WTC11 (cell line): ENCODE measurements around the gene FAM13C. TPM values are rescaled to one million over a fixed set of nuclear protein-coding genes. Genes with fewer than 3 reads are reported as not detected.

Experiments used
- ATAC-seq: fragments of 200-7000 bp; cut with Tn5 transposase; 2 replicates; pipeline ENCODE4 v1.10.0; 2021; ENCODE audit warnings: mild to moderate bottlenecking, moderate library complexity
- CTCF ChIA-PET: fragments of 300-600 bp; sonication (Branson Sonifier 250); formaldehyde crosslinking; loops from one replicate; lab custom pipeline; 2021; ENCODE audit warnings: antibody characterized with exemption; lab: Charles Lee
- POLR2A ChIA-PET: fragments of 350-600 bp; sonication (Branson Sonifier 250); formaldehyde crosslinking; loops from one replicate; lab custom pipeline; 2021; ENCODE audit warnings: antibody characterized with exemption; lab: Charles Lee
- DNase-seq: peaks from one replicate; pipeline ENCODE4 v3.0.0; 2021; ENCODE audit warnings: low spot score
- H3K27ac Mint-ChIP-seq: 2 replicates; pipeline ENCODE4 v1.8.0; 2021; ENCODE audit warnings: mixed read lengths
- H3K27me3 Mint-ChIP-seq: 2 replicates; pipeline ENCODE4 v1.8.0; 2021; ENCODE audit warnings: low read depth, mild to moderate bottlenecking, moderate library complexity, mixed read lengths
- H3K36me3 Mint-ChIP-seq: 2 replicates; pipeline ENCODE4 v1.8.0; 2021; ENCODE audit warnings: mixed read lengths
- H3K4me1 Mint-ChIP-seq: 2 replicates; pipeline ENCODE4 v1.8.0; 2022; ENCODE audit warnings: mixed read lengths
- H3K4me3 Mint-ChIP-seq: 2 replicates; pipeline ENCODE4 v1.8.0; 2021; ENCODE audit warnings: mild to moderate bottlenecking, moderate library complexity, mixed read lengths
- H3K9me3 Mint-ChIP-seq: 2 replicates; pipeline ENCODE4 v1.8.0; 2021; ENCODE audit warnings: mixed read lengths
- AFF4 ChIP-seq: sonication (generic); formaldehyde crosslinking; IDR thresholded peaks from 2 replicates; pipeline ENCODE4 v1.8.1; 2023; ENCODE audit warnings: mild to moderate bottlenecking, missing genetic modification reagents, borderline replicate concordance
- ATF1 ChIP-seq: sonication (generic); formaldehyde crosslinking; IDR thresholded peaks from 2 replicates; pipeline ENCODE4 v1.8.1; 2023; ENCODE audit warnings: mild to moderate bottlenecking, moderate library complexity, missing genetic modification reagents
- ATF6 ChIP-seq: sonication (generic); formaldehyde crosslinking; IDR thresholded peaks from 2 replicates; pipeline ENCODE4 v1.8.1; 2023; ENCODE audit warnings: mild to moderate bottlenecking, missing genetic modification reagents
- E2F1 ChIP-seq: sonication (generic); formaldehyde crosslinking; IDR thresholded peaks from 2 replicates; pipeline ENCODE4 v1.8.0; 2022; ENCODE audit warnings: mild to moderate bottlenecking, missing genetic modification reagents
- ELF4 ChIP-seq: sonication (generic); formaldehyde crosslinking; IDR thresholded peaks from 2 replicates; pipeline ENCODE4 v1.8.1; 2022; ENCODE audit warnings: low read depth, mild to moderate bottlenecking, moderate library complexity, missing genetic modification reagents
- EMX1 ChIP-seq: fragments of 250-450 bp; sonication (Bioruptor Pico); IDR thresholded peaks from 2 replicates; pipeline ENCODE4 v1.8.0; 2021; ENCODE audit warnings: mild to moderate bottlenecking
- FOXK1 ChIP-seq: sonication (generic); formaldehyde crosslinking; IDR thresholded peaks from 2 replicates; pipeline ENCODE4 v1.8.0; 2022; ENCODE audit warnings: mild to moderate bottlenecking, moderate library complexity, missing genetic modification reagents
- FOXP1 ChIP-seq: sonication (generic); formaldehyde crosslinking; IDR thresholded peaks from 2 replicates; pipeline ENCODE4 v1.8.0; 2022; ENCODE audit warnings: missing genetic modification reagents, mild to moderate bottlenecking, moderate library complexity, borderline replicate concordance
- NFATC4 ChIP-seq: fragments of 250-450 bp; sonication (Bioruptor Pico); IDR thresholded peaks from 2 replicates; pipeline ENCODE4 v1.9.0; 2021; ENCODE audit warnings: mild to moderate bottlenecking
- PREB ChIP-seq: sonication (generic); formaldehyde crosslinking; IDR thresholded peaks from 2 replicates; pipeline ENCODE4 v1.8.1; 2022; ENCODE audit warnings: mild to moderate bottlenecking, missing genetic modification reagents, moderate library complexity, borderline replicate concordance
- PRRX2 ChIP-seq: fragments of 250-450 bp; sonication (Bioruptor Pico); IDR thresholded peaks from 2 replicates; pipeline ENCODE4 v1.8.0; 2021; ENCODE audit warnings: mild to moderate bottlenecking
- TP53 ChIP-seq: sonication (generic); formaldehyde crosslinking; IDR thresholded peaks from 2 replicates; pipeline ENCODE4 v1.8.1; 2023; ENCODE audit warnings: mild to moderate bottlenecking, missing genetic modification reagents
- ZBTB43 ChIP-seq: sonication (generic); formaldehyde crosslinking; IDR thresholded peaks from 2 replicates; pipeline ENCODE4 v1.8.1; 2023; ENCODE audit warnings: mild to moderate bottlenecking, missing genetic modification reagents
- ZNF396 ChIP-seq: fragments of 250-450 bp; sonication (Bioruptor Pico); IDR thresholded peaks from 2 replicates; pipeline ENCODE4 v1.8.0; 2021; ENCODE audit warnings: mild to moderate bottlenecking, moderate library complexity, borderline replicate concordance
- ZNF425 ChIP-seq: fragments of 250-450 bp; sonication (Bioruptor Pico); conservative IDR thresholded peaks from 2 replicates; pipeline ENCODE4 v1.9.0; 2021; ENCODE audit warnings: mild to moderate bottlenecking
- ZNF512 ChIP-seq: sonication (generic); formaldehyde crosslinking; IDR thresholded peaks from 2 replicates; pipeline ENCODE4 v1.8.1; 2022; ENCODE audit warnings: missing genetic modification reagents, borderline replicate concordance
- ZNF532 ChIP-seq: fragments of 250-450 bp; sonication (Bioruptor Pico); IDR thresholded peaks from 2 replicates; pipeline ENCODE4 v1.9.0; 2021; ENCODE audit warnings: mild to moderate bottlenecking, borderline replicate concordance
- total RNA-seq: library from RNA; stranded (reverse); gene quantifications from 3 replicates; pipeline ENCODE4 v1.2.3, GENCODE V29; 2021

The FAM13C gene
- total RNA-seq, 1 experiment from 2014 or later, result 1.5 TPM

- DNase-seq (no peak), ATAC-seq (no peak)
- TF ChIP-seq E2F1 (CRISPR knock-in tag), result no peak
- no peak for TF ChIP-seq ATF6 (CRISPR knock-in tag)
- TF ChIP-seq ZNF512 (CRISPR knock-in tag), result no peak
- TF ChIP-seq ELF4, result no peak
- TF ChIP-seq ATF1 (CRISPR knock-in tag), result no peak
- TF ChIP-seq PREB (CRISPR knock-in tag), result no peak
- TF ChIP-seq NFATC4, result no peak
- no peak for TF ChIP-seq ZNF396 (CRISPR knock-in tag)
- TF ChIP-seq FOXP1 (CRISPR knock-in tag), result no peak
- no peak for TF ChIP-seq FOXK1
- ChIA-PET POLR2A (no interaction called here), CTCF (no interaction called here)
- Mint-ChIP-seq H3K36me3 (no peaks in the 10 kb centered on the region), H3K9me3 (no peaks in the 10 kb centered on the region), H3K4me1 (no peaks in the 10 kb centered on the region), H3K4me3 (no peak overlapping the region), H3K27me3 (no peaks in the 10 kb centered on the region), H3K27ac (no peak overlapping the region)
Observed at GRCh38 chr10:59350558-59350957, 11.8 kb downstream of the FAM13C start.

- ChIA-PET POLR2A (no interaction called here), CTCF (no interaction called here)
- DNase-seq (no peak), ATAC-seq (no peak)
- H3K9me3 Mint-ChIP-seq, result no peaks in the 10 kb centered on the region
- TF ChIP-seq EMX1 (CRISPR knock-in tag) (no peak), ZNF532 (CRISPR knock-in tag) (no peak), TP53 (CRISPR knock-in tag) (no peak), ZBTB43 (CRISPR knock-in tag) (no peak), ZNF425 (CRISPR knock-in tag) (no peak), PRRX2 (CRISPR knock-in tag) (no peak), AFF4 (CRISPR knock-in tag) (no peak)
- H3K4me3 Mint-ChIP-seq, result no peak overlapping the region
- H3K4me1 Mint-ChIP-seq, result no peaks in the 10 kb centered on the region
- no peaks in the 10 kb centered on the region for H3K36me3 Mint-ChIP-seq
- H3K27me3 Mint-ChIP-seq, result 0 out of 2 replicates have a peak, but pooled peaks cover 1% of the 10 kb centered on the region
- no peak overlapping the region for H3K27ac Mint-ChIP-seq
Observed at GRCh38 chr10:59346321-59346720, 16.0 kb downstream of the FAM13C start.
